ENCODE data around the gene PRXL2C. TPM values are rescaled to one million over a fixed set of nuclear protein-coding genes. Genes with fewer than 3 reads are reported as not detected.
A peak's percentile ranks its signal among the peaks of the same experiment; 100 is the strongest.

Gene PRXL2C
- total and polyA plus RNA-seq, 12 donors, result 10.5 to 59.0 (median 22.2) TPM

- intact Hi-C loops (cut with DNase I), result no loop called here
- H3K27me3 ChIP-seq, result peaks cover 0 to 17% (median 0%) of the 10 kb centered on the region in 7 donors
- TF ChIP-seq, protein P1, sequence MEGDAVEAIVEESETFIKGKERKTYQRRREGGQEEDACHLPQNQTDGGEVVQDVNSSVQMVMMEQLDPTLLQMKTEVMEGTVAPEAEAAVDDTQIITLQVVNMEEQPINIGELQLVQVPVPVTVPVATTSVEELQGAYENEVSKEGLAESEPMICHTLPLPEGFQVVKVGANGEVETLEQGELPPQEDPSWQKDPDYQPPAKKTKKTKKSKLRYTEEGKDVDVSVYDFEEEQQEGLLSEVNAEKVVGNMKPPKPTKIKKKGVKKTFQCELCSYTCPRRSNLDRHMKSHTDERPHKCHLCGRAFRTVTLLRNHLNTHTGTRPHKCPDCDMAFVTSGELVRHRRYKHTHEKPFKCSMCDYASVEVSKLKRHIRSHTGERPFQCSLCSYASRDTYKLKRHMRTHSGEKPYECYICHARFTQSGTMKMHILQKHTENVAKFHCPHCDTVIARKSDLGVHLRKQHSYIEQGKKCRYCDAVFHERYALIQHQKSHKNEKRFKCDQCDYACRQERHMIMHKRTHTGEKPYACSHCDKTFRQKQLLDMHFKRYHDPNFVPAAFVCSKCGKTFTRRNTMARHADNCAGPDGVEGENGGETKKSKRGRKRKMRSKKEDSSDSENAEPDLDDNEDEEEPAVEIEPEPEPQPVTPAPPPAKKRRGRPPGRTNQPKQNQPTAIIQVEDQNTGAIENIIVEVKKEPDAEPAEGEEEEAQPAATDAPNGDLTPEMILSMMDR (IDR thresholded peaks at IDR 0.05), result no peak
- no peaks in the 10 kb centered on the region for H3K4me1 ChIP-seq
- 85 to 89% methylated on average over 6 of the region's 6 CpGs for WGBS, 2 donors
- no peak overlapping the region for H3K4me3 ChIP-seq
- DNase-seq (no peak), ATAC-seq (no peak)
- no peaks in the 10 kb centered on the region for H3K9me3 ChIP-seq
- H3K36me3 ChIP-seq, result no peaks in the 10 kb centered on the region
- no peak overlapping the region for H3K27ac ChIP-seq
These were observed 28.2 kb downstream of the PRXL2C start for GRCh38 chr9:96626912-96627311.

- DNase-seq (no peak), ATAC-seq (no peak)
- Histone ChIP-seq H3K4me3 (no peak overlapping the region), H3K36me3 (no peaks in the 10 kb centered on the region), H3K27me3 (peaks cover 0 to 54% (median 0%) of the 10 kb centered on the region in 7 donors), H3K9me3 (no peaks in the 10 kb centered on the region), H3K27ac (no peak overlapping the region), H3K4me1 (peaks cover 0 to 15% (median 4%) of the 10 kb centered on the region in 9 donors)
- TF ChIP-seq, protein P1 (IDR thresholded peaks at IDR 0.05), result no peak
- WGBS, 2 donors, result 70% methylated on average over 4 of the region's 4 CpGs
- intact Hi-C loops (cut with DNase I), result no loop called here
These were observed 33.5 kb downstream of the PRXL2C start for GRCh38 chr9:96621618-96622017.

- TF ChIP-seq, protein P1 (IDR thresholded peaks at IDR 0.05), result no peak
- DNase-seq, result no peak
- no peaks in the 10 kb centered on the region for H3K36me3 ChIP-seq
- intact Hi-C loops (cut with DNase I), result no loop called here
- no peak overlapping the region for H3K4me3 ChIP-seq
- H3K27ac ChIP-seq, result no peak overlapping the region
- peaks cover 0 to 54% (median 0%) of the 10 kb centered on the region in 7 donors for H3K27me3 ChIP-seq
- ATAC-seq, result no peak
- peaks cover 0 to 15% (median 4%) of the 10 kb centered on the region in 9 donors for H3K4me1 ChIP-seq
- H3K9me3 ChIP-seq, result no peaks in the 10 kb centered on the region
- WGBS, 2 donors, result 54 to 58% methylated on average over 7 of the region's 7 CpGs
These were observed 34.3 kb downstream of the PRXL2C start for GRCh38 chr9:96620832-96621269.

- 56 to 62% methylated on average over 11 of the region's 11 CpGs for whole genome bisulfite sequencing, 2 donors
- TF ChIP-seq, protein P1 (IDR thresholded peaks at IDR 0.05), result no peak
- H3K27me3 ChIP-seq, result peaks cover 0 to 54% (median 0%) of the 10 kb centered on the region in 7 donors
- ATAC-seq (no peak), DNase-seq (no peak)
- no peaks in the 10 kb centered on the region for H3K36me3 ChIP-seq
- H3K9me3 ChIP-seq, result no peaks in the 10 kb centered on the region
- H3K4me1 ChIP-seq, result peaks cover 0 to 15% (median 4%) of the 10 kb centered on the region in 9 donors
- peak overlapping the region in 9 of 10 donors; percentile 35 to 77 (median 50) for H3K27ac ChIP-seq
- intact Hi-C loops (cut with DNase I), result no loop called here
- H3K4me3 ChIP-seq, result peak overlapping the region; percentile 2 to 91 (median 58)
These were observed 35.0 kb downstream of the PRXL2C start for GRCh38 chr9:96620181-96620514.

Data from heart right ventricle (tissue), 16 donors.